ENCODE results near the gene LOXL1.
A peak's percentile ranks its signal among the peaks of the same experiment; 100 is the strongest.

LOXL1 gene

DNA sequence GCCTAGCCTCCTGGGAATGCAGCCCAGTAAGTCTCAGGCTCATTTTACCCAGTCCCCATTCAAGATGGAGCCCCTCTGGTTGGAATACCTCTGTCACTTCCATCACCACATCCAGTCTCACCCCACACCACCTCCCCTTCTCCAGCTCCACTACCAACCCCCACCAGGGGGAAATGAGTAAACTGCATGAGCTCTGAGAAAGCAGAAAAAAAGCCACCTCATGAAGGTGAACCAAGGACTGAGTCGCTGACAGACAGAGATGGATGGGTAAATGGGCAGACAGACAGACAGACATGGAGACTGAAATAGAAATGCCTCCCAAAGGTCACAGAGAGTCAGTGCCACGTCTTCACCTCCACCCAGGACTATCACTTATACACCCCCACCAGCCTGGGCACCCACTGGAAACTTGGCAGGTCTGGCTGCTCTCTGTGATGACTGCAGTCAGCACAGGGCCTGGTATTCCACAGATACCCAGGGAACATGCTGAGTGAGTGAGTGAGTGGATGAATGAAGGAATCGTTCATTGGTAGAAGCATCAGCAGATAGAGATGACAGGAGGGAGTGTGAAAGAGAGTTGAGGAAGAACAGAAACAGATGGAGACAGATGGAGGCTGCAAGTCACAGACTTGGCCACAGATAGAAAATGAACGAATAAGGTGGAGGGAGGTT lies 4.9 kb upstream of the LOXL1 start:
- DNase-seq (ENCODE audit: low read depth in 2 of 2), result no peak

DNA sequence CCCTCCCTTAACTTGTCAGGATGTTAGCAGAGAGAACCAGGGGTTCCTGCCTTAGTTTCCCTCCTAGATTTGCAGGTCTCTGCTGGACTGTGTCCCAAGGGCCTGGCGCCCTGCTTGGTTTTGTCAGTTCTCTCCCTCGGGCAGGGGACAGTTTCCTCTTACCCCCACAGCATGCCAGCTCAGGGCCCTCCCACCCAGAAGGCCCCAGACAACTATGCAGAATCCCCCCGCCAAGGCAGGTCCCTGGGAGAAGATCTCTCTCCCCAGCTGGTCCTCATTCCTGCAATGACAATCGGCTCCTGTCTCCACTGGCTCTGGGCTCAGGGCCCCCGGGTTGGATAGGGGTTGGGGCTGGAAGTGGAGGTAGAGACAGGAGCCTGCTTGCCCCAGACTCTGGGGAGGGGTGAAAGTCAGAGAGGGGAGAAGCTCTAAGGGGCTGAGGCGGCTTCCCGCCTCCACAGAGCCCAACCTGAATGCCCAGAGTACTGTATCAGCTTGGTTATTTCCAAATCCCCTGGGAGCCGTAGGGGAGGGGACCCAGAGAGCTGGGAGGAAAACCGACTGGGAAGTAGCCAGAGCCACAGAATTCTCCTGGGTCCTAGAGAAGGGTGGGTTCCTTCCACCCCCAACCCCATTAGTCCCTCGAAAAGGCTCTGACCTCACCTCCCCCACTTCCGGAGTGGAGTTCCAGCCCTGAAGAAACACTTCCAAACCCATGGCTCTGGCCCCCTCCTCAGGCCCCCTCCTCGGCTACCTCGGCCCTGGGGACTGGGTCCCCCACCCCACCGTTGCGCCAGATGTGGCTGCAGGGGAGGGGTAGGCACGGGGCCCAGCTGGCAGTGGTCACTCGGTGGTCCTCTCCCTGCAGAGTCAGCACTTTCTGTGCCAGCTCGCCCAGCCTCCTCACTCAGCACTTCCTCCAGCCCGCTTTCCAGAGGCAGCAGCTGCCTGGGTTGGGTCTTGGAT lies 3.8 kb upstream of the LOXL1 start:
- DNase-seq (ENCODE audit: low read depth in 2 of 2), result no peak

DNA sequence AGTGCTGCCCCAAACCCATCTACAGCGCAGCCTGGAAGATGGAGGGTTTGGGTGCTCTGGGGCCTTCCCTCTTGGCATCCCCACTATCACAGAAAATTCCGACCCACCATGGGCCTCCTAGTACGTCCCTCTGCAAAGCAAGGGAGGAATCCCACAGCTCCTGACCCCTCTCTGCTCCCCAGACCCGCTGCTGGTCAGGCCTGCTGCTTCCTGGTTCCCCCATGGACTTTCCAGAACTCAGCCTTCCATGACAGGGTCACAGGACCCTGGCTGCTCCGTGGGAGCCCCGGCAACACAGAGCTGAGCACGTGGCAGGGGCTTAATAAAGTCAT lies 3.1 kb upstream of the LOXL1 start:
- no peak for DNase-seq (ENCODE audit: low read depth in 2 of 2)

GRCh38 chr15:73923488-73924164 lies 2.6 kb upstream of the LOXL1 start:
- DNase-seq (ENCODE audit: low read depth in 2 of 2), result no peak

DNA sequence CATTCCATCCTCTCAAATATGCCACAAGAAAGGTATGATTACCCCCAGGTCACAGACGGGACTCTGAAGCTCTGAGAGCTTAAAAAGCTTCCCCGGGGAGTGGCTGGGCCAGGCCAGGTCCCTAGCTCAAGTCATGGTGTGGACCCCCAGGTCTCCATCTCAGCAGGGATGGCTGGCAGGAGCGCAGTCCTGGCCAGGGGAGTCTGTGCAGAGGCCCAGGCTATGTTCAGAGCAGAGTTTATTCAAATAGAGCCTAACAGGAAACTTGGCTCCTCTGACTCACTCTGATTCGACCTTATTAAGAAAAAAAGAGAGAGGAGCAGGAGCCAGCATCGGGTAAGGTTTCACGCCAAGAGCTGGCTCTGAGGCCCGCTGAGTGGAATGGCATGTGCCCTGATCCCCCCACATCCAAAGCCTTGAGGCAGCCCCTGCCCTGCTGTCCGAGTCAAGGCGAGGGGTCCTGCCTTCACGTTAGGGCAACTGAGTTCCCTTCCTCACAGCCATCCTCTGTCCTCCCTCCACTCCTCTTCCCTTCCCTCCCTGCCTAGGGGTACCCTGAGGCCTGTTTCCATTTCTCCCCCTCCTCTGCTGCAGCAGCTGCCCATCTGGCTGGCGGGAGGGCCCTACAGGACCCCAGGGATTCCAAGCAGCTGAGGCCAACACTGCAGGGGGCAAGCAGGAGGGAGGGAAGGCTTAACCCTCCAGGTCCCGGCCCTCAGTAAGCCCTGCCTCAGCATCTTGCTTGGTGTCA lies 1.9 kb upstream of the LOXL1 start:
- peak in 1 of 2 donors; percentile 10 for DNase-seq (ENCODE audit: low read depth in 2 of 2)

- DNase-seq (ENCODE audit: low read depth in 2 of 2), result no peak
These were observed 429 bp upstream of the LOXL1 start for GRCh38 chr15:73925848-73926218.

DNA sequence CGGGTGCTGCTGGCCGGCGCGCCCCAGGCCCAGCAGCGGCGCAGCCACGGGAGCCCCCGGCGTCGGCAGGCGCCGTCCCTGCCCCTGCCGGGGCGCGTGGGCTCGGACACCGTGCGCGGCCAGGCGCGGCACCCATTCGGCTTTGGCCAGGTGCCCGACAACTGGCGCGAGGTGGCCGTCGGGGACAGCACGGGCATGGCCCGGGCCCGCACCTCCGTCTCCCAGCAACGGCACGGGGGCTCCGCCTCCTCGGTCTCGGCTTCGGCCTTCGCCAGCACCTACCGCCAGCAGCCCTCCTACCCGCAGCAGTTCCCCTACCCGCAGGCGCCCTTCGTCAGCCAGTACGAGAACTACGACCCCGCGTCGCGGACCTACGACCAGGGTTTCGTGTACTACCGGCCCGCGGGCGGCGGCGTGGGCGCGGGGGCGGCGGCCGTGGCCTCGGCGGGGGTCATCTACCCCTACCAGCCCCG lies 777 bp downstream of the LOXL1 start:
- DNase-seq (ENCODE audit: low read depth in 2 of 2), result peak in 1 of 2 donors; percentile 9

- peak; percentile 65 to 71 for DNase-seq (ENCODE audit: low read depth in 2 of 2)
These were observed 1.4 kb downstream of the LOXL1 start for GRCh38 chr15:73927476-73928240.

GRCh38 chr15:73928241-73928579 lies 1.9 kb downstream of the LOXL1 start:
- no peak for DNase-seq (ENCODE audit: low read depth in 2 of 2)

DNA sequence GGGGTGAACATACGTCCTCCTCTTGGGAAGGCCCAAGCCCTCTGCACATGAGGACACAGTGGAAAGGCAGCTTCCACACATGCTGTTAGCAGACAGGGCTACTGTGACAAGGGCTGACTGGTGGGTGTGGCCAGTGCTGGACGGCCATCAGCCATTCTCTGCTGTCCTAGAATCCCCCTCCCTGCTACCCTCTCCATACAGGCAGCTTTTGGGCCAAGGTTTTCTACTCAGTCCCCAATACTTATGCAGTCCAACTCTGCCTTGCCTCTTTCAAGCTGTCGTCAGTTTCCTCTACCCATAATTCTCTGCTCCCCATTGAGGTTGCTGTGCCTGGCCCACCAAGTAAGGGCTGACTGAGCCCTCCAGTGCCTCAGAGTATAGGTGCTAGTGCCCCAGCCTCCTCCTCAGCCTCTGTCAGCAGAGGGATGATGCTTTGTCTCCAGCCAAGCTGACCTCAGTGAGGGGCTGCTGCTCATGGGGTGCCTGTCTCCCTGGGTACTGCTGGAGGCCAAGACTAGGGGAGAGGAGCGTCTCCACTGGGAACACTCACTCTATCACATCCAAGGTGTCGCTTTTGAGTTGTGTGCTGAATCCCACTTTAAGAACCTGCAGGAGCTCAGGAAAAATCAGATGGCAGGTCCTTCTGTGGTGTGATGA lies 2.8 kb downstream of the LOXL1 start:
- DNase-seq (ENCODE audit: low read depth in 2 of 2), result no peak

DNA sequence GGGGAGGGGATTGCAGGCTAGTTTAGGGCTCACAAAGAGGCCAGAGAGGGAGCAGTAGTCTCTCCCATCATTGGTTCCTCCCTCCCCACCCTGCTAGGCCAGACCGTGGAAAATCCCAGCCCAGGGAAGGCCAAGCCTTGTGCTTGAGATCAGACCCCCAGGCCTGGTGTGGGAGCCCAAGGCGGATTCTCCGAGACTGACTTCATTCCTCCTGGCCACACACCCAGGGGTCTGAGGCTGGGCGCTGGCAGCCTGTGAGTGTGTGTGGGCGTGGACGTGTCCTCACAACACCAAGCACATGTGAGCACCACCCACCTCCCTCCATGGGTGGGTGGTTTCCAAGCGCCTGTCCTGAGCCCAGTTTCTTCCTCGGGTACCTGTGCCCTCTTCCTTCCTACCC lies 4.1 kb downstream of the LOXL1 start:
- DNase-seq (ENCODE audit: low read depth in 2 of 2), result no peak

- no peak for DNase-seq (ENCODE audit: low read depth in 2 of 2)
These were observed 4.6 kb downstream of the LOXL1 start for GRCh38 chr15:73930790-73931281.

DNA sequence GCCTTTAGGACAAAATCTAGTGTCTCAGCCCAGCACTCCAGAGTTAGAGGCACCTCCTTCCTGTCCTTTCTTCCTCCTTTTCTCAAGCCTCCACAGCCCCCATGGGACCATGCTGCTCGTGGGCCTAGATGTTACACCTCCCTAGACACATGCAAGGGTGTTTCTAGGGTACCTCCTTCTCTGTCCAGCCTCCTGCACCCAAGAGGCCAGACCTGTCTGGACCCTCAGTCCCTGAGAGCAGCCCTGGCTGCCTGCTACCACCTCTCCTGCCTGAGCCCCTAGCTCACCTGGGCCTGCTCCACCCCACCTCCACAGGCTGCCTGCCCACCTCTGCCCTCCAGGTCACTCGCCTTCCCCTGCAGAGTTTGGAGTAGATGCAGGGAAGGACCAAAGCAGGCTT lies 5.2 kb downstream of the LOXL1 start:
- no peak for DNase-seq (ENCODE audit: low read depth in 2 of 2)

GRCh38 chr15:73932381-73933191 lies 6.3 kb downstream of the LOXL1 start:
- DNase-seq (ENCODE audit: low read depth in 2 of 2), result no peak

DNA sequence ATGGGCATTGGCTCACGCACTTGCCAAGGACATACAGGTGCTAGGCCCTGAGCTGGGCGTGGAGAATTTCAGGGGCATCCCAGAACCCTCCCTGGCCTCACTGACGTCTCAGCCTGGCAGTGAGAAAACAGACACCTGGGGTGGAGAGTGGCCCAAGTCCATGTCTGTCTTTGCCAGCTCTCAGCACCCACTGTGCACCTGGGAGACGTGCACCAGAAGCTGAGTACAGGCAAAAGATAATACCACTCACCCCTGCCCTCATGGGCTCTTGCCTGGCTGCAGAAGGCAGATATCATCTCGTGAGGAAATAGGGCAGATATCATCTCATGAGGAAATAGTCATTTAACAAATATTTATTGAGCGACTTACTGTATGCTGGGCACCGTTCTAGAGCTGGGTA lies 8.0 kb downstream of the LOXL1 start:
- DNase-seq (ENCODE audit: low read depth in 2 of 2), result no peak

- DNase-seq (ENCODE audit: low read depth in 2 of 2), result no peak
These were observed 9.3 kb downstream of the LOXL1 start for GRCh38 chr15:73935547-73935946.

GRCh38 chr15:73936181-73936580 lies 9.9 kb downstream of the LOXL1 start:
- no peak for DNase-seq (ENCODE audit: low read depth in 2 of 2)

- no peak for DNase-seq (ENCODE audit: low read depth in 2 of 2)
These were observed 10.5 kb downstream of the LOXL1 start for GRCh38 chr15:73936588-73937290.

DNA sequence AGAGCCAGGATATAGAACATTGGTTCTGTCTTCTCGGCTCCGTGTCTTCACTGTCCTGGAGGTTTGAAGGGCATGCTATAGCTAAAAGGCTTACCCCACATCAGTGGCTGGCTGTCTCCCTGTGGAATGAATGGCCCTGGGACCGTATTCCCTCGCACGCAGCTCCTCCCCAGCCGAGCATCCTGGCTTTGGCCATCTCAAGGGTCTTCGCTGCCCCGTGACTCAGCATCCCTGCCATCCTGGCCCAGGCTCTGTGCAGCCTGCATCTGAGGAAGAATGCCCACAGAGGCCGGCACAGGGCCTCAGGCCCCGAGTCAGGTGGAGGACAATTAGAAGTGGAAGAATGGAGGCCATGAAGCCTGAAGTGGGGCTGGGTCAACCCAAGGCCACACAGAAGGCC lies 11.0 kb downstream of the LOXL1 start:
- DNase-seq (ENCODE audit: low read depth in 2 of 2), result no peak
